ENCODE data around the gene KIAA1614. TPM values are rescaled to one million over a fixed set of nuclear protein-coding genes. Genes with fewer than 3 reads are reported as not detected.
"Not testable (repeated sequence)": the region's sequence is repeated elsewhere in the genome, so short reads cannot be mapped to it uniquely, and the experiment has no call there.

The KIAA1614 gene
- total RNA-seq, 2 donors from 2014 or later = 9.1 to 11.0 TPM

DNA sequence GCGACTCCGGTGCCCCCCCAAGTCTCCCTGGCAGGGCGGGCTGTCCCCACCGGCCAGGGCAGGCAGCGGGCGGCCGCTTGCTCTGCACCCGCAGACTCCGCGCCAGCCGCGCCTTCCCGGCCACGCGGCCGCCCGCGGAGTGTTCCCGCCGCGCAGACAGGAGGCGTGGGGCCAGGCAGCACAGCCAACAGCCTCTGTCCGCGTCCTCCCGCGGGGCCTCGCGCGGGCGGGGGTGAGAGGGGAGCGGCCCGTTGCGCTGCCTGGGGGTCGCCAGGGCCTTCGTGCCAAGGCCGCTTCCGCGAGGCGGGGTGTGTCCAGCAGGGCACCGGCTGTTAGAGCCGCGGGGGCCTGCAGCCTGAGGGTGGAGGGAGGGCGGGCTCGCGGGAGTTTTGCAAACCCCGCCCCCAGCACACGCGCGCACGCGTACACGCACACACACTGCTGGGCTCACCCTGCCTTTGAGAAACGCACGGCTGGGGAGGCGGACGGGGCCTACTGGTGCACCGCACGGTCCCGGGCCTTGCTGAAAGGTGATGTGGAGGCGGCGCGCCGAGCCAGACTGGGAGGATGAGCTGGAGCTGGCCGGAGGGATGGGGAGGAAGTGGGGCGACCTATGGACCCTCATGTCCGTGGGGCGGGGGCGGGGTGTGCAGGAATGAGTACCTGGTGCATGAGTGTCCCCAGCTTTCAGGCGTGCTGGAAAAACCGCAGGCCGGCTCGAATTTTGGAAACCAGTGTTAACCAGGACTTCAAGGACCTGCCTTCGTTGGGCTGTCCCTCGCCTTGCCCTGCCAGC is 41.5 kb downstream of the KIAA1614 start:
- peak overlapping the region; percentile 45 to 63 for H3K27ac ChIP-seq
- peak; percentile 68 for DNase-seq (ENCODE audit: low spot score)

DNA sequence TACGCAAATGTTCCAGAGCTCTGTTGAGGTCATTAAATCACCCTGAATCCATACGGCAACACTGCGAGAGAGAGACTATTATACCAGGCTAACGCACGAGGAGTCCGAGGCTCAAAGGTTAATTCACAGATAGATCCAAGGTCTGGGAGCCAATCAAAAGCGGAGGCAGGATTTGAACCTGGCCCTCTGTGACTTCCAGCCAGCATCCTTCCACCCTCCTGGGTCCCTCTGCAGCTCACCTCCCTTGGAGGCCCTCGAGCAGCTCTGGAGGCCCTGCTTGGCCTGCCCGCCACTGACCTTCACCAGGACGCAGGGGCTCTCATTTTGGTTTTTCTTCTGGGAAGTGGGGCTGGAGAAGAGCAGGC is 42.1 kb downstream of the KIAA1614 start:
- TF ChIP-seq, protein P1, sequence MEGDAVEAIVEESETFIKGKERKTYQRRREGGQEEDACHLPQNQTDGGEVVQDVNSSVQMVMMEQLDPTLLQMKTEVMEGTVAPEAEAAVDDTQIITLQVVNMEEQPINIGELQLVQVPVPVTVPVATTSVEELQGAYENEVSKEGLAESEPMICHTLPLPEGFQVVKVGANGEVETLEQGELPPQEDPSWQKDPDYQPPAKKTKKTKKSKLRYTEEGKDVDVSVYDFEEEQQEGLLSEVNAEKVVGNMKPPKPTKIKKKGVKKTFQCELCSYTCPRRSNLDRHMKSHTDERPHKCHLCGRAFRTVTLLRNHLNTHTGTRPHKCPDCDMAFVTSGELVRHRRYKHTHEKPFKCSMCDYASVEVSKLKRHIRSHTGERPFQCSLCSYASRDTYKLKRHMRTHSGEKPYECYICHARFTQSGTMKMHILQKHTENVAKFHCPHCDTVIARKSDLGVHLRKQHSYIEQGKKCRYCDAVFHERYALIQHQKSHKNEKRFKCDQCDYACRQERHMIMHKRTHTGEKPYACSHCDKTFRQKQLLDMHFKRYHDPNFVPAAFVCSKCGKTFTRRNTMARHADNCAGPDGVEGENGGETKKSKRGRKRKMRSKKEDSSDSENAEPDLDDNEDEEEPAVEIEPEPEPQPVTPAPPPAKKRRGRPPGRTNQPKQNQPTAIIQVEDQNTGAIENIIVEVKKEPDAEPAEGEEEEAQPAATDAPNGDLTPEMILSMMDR (IDR thresholded peaks at IDR 0.05) = no peak
- DNase-seq (ENCODE audit: low spot score) = no peak
- Histone ChIP-seq H3K27me3 (no peaks in the 10 kb centered on the region), H3K27ac (peak overlapping the region; percentile 45 to 63), H3K36me3 (peaks cover 12% of the 10 kb centered on the region), H3K4me1 (peaks cover 0 to 17% of the 10 kb centered on the region in 2 donors), H3K4me3 (peak overlapping the region in 1 of 2 donors; percentile 62), H3K9me3 (no peaks in the 10 kb centered on the region)

More for the DNA sequence above, 41.5 kb downstream of the KIAA1614 start:
- Histone ChIP-seq H3K4me3 (peak overlapping the region; percentile 39 to 62), H3K27me3 (no peaks in the 10 kb centered on the region), H3K4me1 (peaks cover 0 to 17% of the 10 kb centered on the region in 2 donors), H3K9me3 (no peaks in the 10 kb centered on the region), H3K36me3 (peaks cover 13% of the 10 kb centered on the region)
- TF ChIP-seq, protein P1 (IDR thresholded peaks at IDR 0.05) = peak in 1 of 2 donors; percentile 37

DNA sequence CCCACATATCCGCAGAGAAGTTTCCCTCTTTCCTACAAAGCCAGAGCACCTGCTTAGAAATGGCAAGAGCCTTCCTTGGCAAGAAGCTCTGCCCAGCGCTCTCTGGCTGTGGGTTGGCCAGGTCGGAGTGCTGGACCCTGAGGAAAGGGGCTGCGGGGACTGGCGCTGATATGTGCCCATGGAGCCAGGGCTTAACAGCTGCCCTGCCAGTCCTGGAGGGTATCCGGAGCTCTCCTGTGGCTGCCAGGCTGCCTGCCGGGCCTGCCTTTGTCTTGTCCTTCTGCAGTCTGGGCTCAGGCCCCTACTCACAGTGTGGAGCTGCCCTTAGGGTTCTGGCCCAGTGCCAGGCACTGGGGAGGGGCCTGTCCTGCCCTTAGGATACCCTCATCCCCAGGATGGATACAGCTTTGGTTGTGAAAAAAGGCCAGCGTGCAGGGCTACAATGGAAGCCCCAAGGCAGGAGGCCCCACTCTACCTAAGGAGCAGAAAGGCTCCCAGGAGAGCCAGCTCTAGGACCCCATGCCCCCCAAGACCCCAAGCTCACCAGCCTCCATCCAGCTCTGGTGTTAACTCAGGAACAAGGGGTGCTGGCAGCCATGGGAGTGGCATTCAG is 43.4 kb downstream of the KIAA1614 start:
- Histone ChIP-seq H3K4me1 (peaks cover 0 to 17% of the 10 kb centered on the region in 2 donors), H3K36me3 (no peaks in the 10 kb centered on the region), H3K9me3 (no peaks in the 10 kb centered on the region), H3K4me3 (no peak overlapping the region), H3K27me3 (no peaks in the 10 kb centered on the region), H3K27ac (no peak overlapping the region)
- no peak for DNase-seq (ENCODE audit: low spot score)
- TF ChIP-seq, protein P1 (IDR thresholded peaks at IDR 0.05) = no peak

DNA sequence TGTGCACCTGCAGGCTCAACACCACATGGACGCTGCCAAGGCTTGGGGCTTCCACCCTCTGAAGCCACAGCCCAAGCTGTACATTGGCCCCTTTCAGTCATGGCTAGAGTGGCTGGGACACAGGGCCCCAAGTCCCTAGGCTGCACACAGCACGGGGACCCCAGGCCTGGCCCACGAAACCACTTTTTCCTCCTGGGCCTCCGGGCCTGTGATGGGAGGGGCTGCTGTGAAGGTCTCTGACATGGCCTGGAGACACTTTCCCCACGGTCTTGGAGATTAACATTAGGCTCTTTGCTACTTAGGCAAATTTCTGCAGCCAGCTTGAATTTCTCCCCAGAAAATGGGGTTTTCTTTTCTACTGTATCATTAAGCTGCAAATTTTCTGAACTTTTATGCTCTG is 46.9 kb downstream of the KIAA1614 start:
- not testable (repeated sequence) for H3K9me3 ChIP-seq; H3K4me1 ChIP-seq; H3K27ac ChIP-seq; DNase-seq (ENCODE audit: low spot score); H3K27me3 ChIP-seq; H3K36me3 ChIP-seq; H3K4me3 ChIP-seq

DNA sequence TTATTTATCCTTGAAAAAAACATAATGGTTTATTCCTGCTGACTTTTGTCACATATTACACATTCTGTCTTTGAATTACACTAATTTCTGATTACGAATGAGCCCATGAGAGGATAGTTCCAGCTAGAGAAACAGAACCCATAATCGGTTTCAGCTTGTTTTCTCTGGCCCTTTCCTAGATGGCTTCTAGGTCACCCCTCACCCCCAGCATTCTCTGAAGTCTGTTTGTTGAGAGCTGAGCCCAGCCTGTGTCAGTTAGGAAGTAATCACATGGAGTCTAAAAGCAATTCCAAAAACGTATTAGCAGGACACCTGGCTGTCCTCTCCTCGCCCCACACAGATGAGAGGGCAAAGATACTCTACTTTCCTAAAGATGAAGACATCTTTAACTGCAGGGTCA is 48.9 kb downstream of the KIAA1614 start:
- no peaks in the 10 kb centered on the region for H3K4me1 ChIP-seq
- no peak for DNase-seq (ENCODE audit: low spot score)
- no peaks in the 10 kb centered on the region for H3K9me3 ChIP-seq
- no peaks in the 10 kb centered on the region for H3K27me3 ChIP-seq
- H3K4me3 ChIP-seq = no peak overlapping the region
- no peaks in the 10 kb centered on the region for H3K36me3 ChIP-seq
- TF ChIP-seq, protein P1 (IDR thresholded peaks at IDR 0.05) = no peak
- no peak overlapping the region for H3K27ac ChIP-seq

DNA sequence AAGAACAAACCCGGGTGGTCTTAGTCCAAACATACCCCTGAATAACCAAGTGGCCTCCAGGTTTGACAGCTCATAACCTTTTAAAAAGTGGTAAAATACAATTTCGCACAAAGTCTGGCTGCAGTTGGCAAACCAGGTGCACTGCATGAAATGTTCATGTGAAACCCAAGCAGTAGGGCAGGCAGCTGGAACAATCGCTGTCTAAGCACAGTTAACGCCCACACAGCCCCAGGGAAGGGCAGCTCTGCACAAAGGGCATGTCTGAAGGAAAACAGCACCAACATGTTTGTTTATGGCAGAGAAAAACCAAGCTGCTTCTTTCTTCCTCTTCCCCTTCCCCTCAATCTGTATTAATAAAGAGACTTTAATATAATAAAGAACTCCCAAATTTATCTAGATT is 49.5 kb downstream of the KIAA1614 start:
- no peak overlapping the region for H3K27ac ChIP-seq
- H3K9me3 ChIP-seq = no peaks in the 10 kb centered on the region
- TF ChIP-seq, protein P1 (IDR thresholded peaks at IDR 0.05) = no peak
- DNase-seq (ENCODE audit: low spot score) = no peak
- H3K4me1 ChIP-seq = no peaks in the 10 kb centered on the region
- no peaks in the 10 kb centered on the region for H3K27me3 ChIP-seq
- H3K36me3 ChIP-seq = no peaks in the 10 kb centered on the region
- H3K4me3 ChIP-seq = no peak overlapping the region

All from right atrium auricular region (tissue), 2 donors.